Smooth muscle cell (in vitro differentiated cells): Measurements from ENCODE around the gene CCDC188. TPM values are rescaled to one million over a fixed set of nuclear protein-coding genes. Genes with fewer than 3 reads are reported as not detected.

Experiments
- DNase-seq: peaks from one replicate; lab custom pipeline; 2025; ENCODE audit not compliant: unreplicated experiment; lab: John Stamatoyannopoulos, UW
- H2AFZ ChIP-seq: fragments of 200-600 bp; sonication (generic); 2 replicates; pipeline ENCODE4 v1.6.0; 2016; ENCODE audit warnings: antibody characterized with exemption, low read depth, mild to moderate bottlenecking
- H3F3A ChIP-seq: fragments of 200-600 bp; sonication (generic); 2 replicates; pipeline ENCODE4 v1.6.0; 2017; ENCODE audit warnings: antibody characterized with exemption, low read depth
- H3K27ac ChIP-seq: fragments of 200-600 bp; sonication (generic); 2 replicates; pipeline ENCODE4 v1.5.1; 2016; ENCODE audit warnings: low read depth, mild to moderate bottlenecking
- H3K27me3 ChIP-seq: fragments of 200-600 bp; sonication (generic); 2 replicates; pipeline ENCODE4 v1.6.1; 2016; ENCODE audit warnings: low read depth, mild to moderate bottlenecking
- H3K36me3 ChIP-seq: fragments of 200-600 bp; sonication (generic); 2 replicates; pipeline ENCODE4 v1.5.1; 2016; ENCODE audit warnings: low read depth
- H3K4me1 ChIP-seq: fragments of 200-600 bp; sonication (generic); 2 replicates; pipeline ENCODE4 v1.5.1; 2016; ENCODE audit warnings: low read depth
- H3K4me2 ChIP-seq: fragments of 200-600 bp; sonication (generic); 2 replicates; pipeline ENCODE4 v1.6.0; 2016; ENCODE audit warnings: mild to moderate bottlenecking
- H3K4me3 ChIP-seq: fragments of 200-600 bp; sonication (generic); 2 replicates; pipeline ENCODE4 v1.5.1; 2016; ENCODE audit warnings: mild to moderate bottlenecking
- H3K79me2 ChIP-seq: fragments of 200-600 bp; sonication (generic); 2 replicates; pipeline ENCODE4 v1.6.0; 2016; ENCODE audit warnings: low read depth, mild to moderate bottlenecking
- H3K9ac ChIP-seq: fragments of 200-600 bp; sonication (generic); 2 replicates; pipeline ENCODE4 v1.6.0; 2016; ENCODE audit warnings: low read depth
- H3K9me3 ChIP-seq: fragments of 200-600 bp; sonication (generic); replicated peaks from 2 replicates; pipeline ENCODE4 v1.5.1; 2016; ENCODE audit warnings: low read depth
- H4K20me1 ChIP-seq: fragments of 200-600 bp; sonication (generic); 2 replicates; pipeline ENCODE4 v1.6.0; 2016; ENCODE audit warnings: low read depth
- CTCF ChIP-seq: fragments of 200-600 bp; sonication (generic); IDR thresholded peaks from 2 replicates; pipeline ENCODE4 v1.5.1; 2017; ENCODE audit warnings: borderline replicate concordance, mild to moderate bottlenecking, antibody characterized with exemption; ENCODE audit not compliant: insufficient read depth, poor library complexity, severe bottlenecking
- WGBS: methylation state at CpG from one replicate; pipeline ENCODE4 v1.1.7; 2016; ENCODE audit warnings: low lambda C conversion rate; 5-methylcytosine and 5-hydroxymethylcytosine counted together
- polyA plus RNA-seq: library from polyadenylated mRNA; unstranded; fragments of >200 nt; fragmentation: Nextera tagmentation; extraction: Ambion mirVana; gene quantifications from 2 replicates; pipeline ENCODE4 v1.2.1, GENCODE V29; 2016
- total RNA-seq: library from RNA; depleted of rRNA; stranded (reverse); fragments of >200 nt; gene quantifications from 2 replicates; pipeline ENCODE4 v1.2.3, GENCODE V29; 2014

The CCDC188 gene
- total and polyA plus RNA-seq, 2 experiments from 2014 or later, result not detected

DNA sequence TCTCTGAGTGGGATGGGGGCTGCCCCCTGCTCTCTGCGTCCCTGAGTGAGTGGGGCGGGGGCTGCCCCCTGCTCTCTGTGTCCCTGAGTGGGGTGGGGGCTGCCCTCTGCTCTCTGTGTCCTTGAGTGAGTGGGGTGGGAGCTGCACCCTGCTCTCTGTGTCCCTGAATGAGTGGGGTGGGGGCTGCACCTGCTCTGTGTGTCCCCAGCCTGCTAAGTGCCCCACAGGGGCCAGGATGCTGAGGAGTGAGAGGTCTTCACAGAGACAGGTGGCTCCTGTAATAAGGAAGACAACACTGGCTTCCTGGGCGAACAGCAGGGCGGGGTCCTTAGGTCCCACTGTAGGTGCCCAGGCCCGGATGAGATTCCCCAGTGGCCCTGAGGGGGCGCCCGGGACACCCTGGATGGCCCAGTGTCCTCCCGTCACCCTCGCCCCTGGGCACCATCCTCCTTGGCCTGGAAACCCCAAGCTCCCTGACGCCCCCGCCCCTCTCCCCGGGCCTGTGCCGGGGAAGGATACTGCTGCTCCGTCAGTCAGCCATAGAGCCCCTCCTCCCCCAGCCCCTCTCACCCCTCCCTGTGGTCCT is 3.8 kb upstream of the CCDC188 start:
- DNase-seq, result no peak
- H3K4me1 ChIP-seq, result no peaks in the 10 kb centered on the region
- no peak for TF ChIP-seq CTCF
- 90% methylated on average over 8 of the region's 14 CpGs for WGBS
- no peaks in the 10 kb centered on the region for H4K20me1 ChIP-seq
- H2AFZ ChIP-seq, result no peak overlapping the region
- H3F3A ChIP-seq, result no peaks in the 10 kb centered on the region
- no peaks in the 10 kb centered on the region for H3K79me2 ChIP-seq
- H3K36me3 ChIP-seq, result no peaks in the 10 kb centered on the region
- no peak overlapping the region for H3K4me2 ChIP-seq
- H3K9me3 ChIP-seq, result no peaks in the 10 kb centered on the region
- H3K4me3 ChIP-seq, result no peak overlapping the region
- H3K9ac ChIP-seq, result no peak overlapping the region
- no peak overlapping the region for H3K27ac ChIP-seq
- no peaks in the 10 kb centered on the region for H3K27me3 ChIP-seq

DNA sequence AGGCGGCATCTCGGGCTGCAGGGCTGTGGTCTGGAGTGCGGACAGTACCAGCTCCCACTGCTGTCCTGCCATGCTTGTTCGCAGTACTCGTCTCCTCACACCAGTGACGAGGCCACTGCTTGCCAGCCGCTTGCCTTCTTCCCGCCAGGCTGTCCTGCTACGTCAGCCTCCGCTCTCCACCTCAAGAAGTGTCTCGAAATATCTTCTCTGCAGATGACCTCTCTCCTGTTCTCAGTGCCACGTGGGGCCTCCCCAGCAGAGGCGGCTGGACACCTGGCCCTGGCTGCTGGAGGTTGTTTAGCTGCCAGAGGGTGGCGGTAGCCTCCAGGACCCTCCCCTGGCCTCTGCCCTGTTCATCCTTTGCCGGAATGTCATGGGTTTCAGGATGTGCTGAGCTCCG is 3.1 kb upstream of the CCDC188 start:
- Histone ChIP-seq H4K20me1 (no peaks in the 10 kb centered on the region), H3K36me3 (no peaks in the 10 kb centered on the region), H3K9ac (no peak overlapping the region), H3K4me3 (no peak overlapping the region), H3K4me1 (no peaks in the 10 kb centered on the region), H3K4me2 (peak overlapping the region; percentile 9), H3K27ac (no peak overlapping the region), H2AFZ (no peak overlapping the region), H3K79me2 (no peaks in the 10 kb centered on the region), H3F3A (no peaks in the 10 kb centered on the region), H3K9me3 (no peaks in the 10 kb centered on the region), H3K27me3 (no peaks in the 10 kb centered on the region)
- no peak for DNase-seq
- 67% methylated on average over 16 of the region's 16 CpGs for WGBS
- TF ChIP-seq CTCF, result no peak

DNA sequence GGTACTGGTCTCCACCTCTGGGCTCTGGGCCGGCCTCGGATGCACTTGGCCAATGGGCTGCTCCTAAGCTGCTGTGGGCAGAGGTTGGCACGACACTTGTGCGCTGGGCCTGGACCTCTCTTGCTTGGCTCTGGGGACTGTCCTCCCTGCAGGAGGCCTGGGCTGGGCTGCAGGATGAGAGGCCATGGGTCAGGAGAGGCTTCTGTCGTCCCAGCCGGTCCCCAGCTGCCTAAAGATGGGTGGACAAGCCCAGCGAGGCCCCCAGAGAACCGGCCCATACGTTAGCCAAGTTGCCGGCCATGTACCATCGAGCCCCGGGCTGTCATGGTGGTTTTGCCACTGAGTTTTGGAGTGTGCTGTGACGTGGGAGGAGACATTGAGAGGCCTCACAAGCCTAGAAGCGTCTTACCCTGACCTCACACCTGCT is 1.6 kb upstream of the CCDC188 start:
- H3K79me2 ChIP-seq, result no peaks in the 10 kb centered on the region
- no peak overlapping the region for H3K27ac ChIP-seq
- no peak for TF ChIP-seq CTCF
- no peaks in the 10 kb centered on the region for H3K4me1 ChIP-seq
- no peaks in the 10 kb centered on the region for H3F3A ChIP-seq
- H2AFZ ChIP-seq, result no peak overlapping the region
- DNase-seq, result no peak
- no peaks in the 10 kb centered on the region for H3K9me3 ChIP-seq
- H4K20me1 ChIP-seq, result no peaks in the 10 kb centered on the region
- no peak overlapping the region for H3K9ac ChIP-seq
- H3K36me3 ChIP-seq, result no peaks in the 10 kb centered on the region
- no peak overlapping the region for H3K4me2 ChIP-seq
- no peaks in the 10 kb centered on the region for H3K27me3 ChIP-seq
- 94% methylated on average over 14 of the region's 14 CpGs for WGBS
- no peak overlapping the region for H3K4me3 ChIP-seq

DNA sequence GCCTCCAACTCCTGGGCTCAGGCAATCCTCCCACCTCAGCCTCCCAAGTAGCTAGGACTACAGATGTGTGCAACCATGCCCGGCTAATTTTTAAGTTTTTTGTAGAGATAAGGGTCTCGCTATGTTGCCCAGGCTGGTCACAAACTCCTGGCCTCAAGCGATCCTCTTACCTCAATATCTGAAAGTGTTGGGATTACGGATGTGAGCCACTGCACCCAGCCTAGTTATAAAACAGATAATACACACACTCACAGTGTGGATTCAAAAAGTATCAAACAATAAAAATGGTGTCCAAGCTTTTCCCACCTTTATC is 377 bp upstream of the CCDC188 start:
- 91% methylated on average over 4 of the region's 4 CpGs for WGBS
- no peak overlapping the region for H2AFZ ChIP-seq

More for the DNA sequence above, 377 bp upstream of the CCDC188 start:
- no peak for DNase-seq
- H3K4me2 ChIP-seq, result no peak overlapping the region
- no peak overlapping the region for H3K27ac ChIP-seq
- H3K79me2 ChIP-seq, result no peaks in the 10 kb centered on the region
- no peak overlapping the region for H3K9ac ChIP-seq
- no peaks in the 10 kb centered on the region for H3F3A ChIP-seq
- H3K27me3 ChIP-seq, result no peaks in the 10 kb centered on the region
- peaks cover 6% of the 10 kb centered on the region for H4K20me1 ChIP-seq
- no peaks in the 10 kb centered on the region for H3K9me3 ChIP-seq
- H3K36me3 ChIP-seq, result no peaks in the 10 kb centered on the region
- TF ChIP-seq CTCF, result no peak
- H3K4me1 ChIP-seq, result no peaks in the 10 kb centered on the region
- H3K4me3 ChIP-seq, result no peak overlapping the region
